DMS 273 (cell line): ENCODE measurements around the gene TMOD1.
A peak's percentile ranks its signal among the peaks of the same experiment; 100 is the strongest.
"Not testable (repeated sequence)": the region's sequence is repeated elsewhere in the genome, so short reads cannot be mapped to it uniquely, and the experiment has no call there.

ENCODE experiments used
- DNase-seq: peaks from one replicate; lab custom pipeline; 2025; ENCODE audit not compliant: unreplicated experiment; lab: John Stamatoyannopoulos, UW

TMOD1 gene

DNA sequence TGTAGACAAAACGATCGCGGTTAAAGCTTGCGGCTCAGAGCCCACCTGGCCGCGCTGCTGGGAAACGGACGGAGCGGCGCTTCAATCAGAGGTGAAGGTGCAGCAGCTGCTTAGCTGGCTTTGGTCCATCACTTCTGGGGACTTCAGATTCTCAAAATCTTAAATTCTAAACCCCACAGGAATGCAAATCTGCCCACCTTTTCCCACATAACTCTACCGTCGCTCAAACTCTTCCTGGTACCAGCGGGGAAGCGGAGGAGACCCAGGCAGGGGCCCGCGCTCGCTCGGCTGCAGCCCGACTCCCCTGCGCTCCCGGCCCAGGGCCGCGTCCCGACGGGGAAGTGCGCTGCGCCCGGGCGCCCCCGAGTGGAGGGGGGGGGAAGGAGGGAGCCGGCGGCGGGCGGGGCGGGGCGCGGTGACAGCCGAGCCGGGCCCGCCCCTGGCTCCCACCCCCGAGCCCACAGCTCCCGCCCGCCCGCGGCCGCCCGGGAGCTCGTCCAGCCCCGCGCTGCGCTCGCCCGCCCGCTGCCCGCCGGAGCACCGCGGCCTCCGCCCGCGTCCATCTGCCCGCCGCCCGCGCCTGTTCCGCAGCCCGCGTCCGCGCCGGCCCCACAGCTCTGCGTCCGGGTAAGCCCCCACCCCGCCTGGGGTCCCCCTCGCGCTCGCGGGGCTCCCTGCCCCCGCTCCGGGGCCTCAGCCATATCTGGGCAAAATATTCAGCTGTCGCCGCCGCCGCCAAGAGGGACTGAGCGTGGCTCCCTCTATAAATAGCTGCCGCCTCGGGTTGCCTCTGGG, at the start of gene TMOD1:
TSS of gene TMOD1 (plus strand) at position 490 of the 795 bp plus-strand sequence. CDS start 22,523 bp downstream, outside the sequence.
- peak; percentile 93 for DNase-seq

DNA sequence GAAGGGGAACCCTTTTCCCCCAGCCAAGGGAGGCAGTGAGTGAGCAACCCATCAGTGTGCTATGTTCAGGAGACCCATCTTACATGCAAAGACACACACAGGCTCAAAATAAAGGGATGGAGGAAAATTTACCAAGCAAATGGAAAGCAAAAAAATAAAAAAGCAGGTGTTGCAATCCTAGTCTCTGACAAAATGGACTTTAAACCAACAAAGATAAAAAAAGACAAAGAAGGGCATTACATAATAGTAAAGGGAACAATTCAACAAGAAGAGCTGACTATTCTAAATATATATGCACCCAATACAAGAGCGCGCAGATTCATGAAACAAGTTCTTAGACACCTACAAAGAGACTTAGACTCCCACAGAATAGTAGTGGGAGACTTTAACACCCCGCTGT, 47.9 kb upstream of the TMOD1 start:
- DNase-seq: not testable (repeated sequence)

DNA sequence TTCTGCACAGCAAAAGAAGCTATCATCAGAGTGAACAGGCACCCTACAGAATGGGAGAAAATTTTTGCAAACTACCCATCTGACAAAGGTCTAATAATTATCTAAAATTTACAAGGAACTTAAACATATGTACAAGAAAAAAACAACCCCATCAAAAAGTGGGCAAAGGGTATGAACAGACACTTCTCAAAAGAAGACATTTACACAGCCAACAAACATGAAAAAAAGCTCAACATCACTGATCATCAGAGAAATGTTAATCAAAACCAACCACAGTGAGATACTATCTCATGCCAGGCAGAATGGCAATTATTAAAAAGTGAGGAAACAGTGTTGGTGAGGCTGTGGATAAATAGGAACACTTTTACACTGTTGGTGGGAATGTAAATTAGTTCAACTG, 44.6 kb upstream of the TMOD1 start:
- DNase-seq: not testable (repeated sequence)

DNA sequence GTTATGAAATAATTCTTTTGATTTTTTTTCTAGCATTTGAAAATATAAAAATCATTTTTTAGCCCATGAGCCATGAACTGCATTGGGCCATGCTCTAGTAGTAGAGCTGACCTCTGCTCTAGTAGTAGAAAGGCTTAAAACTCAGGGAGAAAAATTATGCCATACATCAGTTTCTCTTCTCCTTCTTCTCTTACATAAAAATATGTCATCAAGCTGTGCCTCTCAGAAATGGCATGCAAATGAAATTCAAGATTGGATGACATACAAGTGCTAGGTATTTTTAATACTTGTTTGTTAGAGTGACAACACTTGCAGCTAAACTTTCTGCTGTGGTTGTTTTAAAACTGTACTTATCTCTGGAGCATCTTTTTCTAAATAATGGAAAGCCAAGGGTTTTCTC, 42.1 kb upstream of the TMOD1 start:
- no peak for DNase-seq

DNA sequence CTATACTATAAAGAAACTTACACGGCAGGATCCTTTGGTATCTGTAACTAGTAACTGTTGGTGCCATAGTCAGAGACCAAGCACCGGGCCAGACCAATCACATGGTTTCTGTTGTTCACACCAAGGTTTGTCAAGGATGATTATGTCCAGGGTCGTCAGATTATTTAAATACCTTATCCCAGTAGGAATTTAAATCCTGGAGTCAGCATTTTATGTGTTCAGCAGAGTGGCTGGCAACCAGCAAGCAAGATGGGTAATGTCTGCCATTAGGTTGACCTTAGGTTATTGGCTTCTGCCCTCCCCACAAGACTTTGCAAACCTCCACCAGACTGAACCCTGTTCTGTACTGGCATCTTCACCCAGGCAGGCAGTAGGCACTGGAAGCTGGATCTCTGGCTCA, 39.3 kb upstream of the TMOD1 start:
- DNase-seq: no peak

DNA sequence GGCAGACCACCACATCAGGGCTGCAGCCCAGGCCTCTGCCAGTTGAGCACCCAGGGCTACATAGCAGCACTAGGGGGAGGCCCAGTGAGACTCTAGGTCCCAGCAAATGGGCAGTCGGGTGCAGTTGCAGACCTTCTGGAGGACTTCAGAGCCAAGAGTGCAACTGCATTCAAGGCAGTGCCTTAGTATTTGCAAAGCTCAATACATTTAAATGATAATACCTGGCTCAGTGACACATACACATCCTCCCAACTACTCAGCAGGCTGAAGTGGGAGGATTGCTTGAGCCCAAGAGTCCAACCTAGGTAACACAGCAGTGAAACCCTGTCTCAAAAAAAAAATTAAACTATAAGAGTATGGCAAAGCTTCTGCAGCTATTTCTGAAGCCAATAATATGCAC, 38.6 kb upstream of the TMOD1 start:
- DNase-seq: no peak

DNA sequence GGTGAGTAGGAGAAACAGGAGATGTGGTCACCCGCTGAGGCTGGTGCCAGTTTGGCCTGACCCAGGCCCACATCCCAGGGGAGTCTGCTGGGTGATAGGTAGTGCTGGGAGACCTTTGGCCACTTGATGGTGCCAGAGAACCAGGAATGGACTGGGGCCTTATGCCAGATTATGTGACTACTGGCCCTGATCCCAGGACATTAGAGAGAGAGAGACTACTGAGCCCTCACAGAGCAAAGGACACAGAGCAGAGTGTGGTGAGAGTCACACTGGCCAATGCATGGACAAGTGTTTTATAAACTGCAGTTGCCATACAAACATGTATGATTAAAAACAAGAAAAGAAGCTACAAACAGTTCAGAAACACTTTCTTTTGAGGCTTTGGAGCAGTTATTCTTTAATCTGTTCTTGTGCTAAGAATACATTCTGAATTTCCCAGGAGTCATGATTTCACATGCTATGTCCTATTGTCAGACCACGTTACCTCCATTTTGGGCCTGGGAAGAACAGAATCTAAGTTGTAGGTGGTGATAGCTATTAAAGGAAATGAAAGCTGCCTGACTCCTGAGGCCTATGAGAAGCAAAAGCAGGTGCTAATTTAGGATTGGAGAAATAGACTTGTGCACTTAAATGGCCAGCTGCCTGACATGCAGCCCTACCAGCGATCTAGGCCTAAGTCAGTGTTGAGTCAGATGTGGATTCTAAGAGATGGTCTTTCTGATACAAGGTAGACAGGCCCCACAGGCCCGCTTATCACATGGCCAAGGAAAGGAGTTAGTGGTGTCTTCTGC, 32.6 kb upstream of the TMOD1 start:
- DNase-seq: peak; percentile 85

DNA sequence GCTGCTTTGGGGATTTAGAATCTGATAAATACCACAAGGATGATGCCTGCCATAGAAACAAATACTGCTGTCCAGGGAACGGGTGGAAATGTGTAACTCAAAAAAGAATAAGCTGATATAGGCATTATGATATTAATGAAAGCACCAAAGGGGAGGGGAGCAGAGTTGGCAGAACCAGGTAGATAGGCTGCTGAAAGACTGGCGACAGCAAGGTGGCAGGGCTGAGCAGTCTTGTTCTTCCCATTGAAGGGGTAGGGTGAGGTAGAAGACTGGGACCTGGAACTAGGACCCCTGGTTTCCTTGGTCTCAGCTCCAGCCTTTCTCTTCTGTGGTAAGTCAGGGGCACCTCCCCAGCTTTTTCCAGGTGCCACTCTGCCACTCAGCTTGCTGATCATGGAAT, 31.4 kb upstream of the TMOD1 start:
- peak; percentile 32 for DNase-seq

DNA sequence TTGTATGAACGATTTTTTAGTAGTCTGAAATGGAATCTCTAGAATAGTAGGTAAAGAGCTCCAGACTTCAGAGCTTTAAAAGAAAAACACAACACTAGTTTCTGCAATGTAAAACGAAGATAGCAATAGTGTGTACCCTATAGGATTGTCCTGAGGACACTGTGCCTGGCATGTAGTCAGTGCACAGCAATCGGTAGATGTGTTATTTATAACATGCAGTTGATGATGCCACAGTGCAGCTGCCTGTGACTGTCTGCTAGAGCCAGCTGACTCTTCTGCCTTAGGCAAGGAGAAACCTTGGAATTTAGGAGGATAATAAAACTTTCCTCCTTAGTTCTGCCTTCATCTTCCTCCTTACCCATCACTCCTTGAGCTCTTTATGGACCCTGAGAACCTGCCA, 27.7 kb upstream of the TMOD1 start:
- no peak for DNase-seq

DNA sequence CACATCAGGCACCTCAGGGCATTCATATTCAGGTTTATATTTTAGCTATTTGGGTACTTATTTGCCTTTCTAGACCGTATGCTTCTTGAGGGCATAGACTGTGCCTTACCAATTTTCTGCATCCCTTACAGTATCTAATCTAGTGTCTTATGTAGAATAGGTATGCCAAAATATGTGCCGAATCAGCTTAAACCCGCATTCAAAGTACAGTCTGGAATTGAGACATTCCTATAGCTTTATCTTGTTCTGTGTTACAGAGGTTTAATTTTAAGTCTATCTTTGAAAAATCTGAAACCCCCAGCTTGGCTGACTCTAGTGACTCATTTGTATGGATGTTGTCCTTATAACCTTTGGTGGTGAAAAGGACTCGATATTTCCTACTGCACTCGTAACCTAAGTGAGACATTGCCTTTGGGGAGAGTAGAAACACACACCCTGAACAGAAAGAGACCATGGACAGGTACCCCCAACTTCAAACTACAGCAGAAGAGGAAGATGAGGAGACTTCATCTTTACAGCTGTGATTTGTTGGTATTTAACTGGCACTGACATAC, 27.0 kb upstream of the TMOD1 start:
- DNase-seq: no peak

DNA sequence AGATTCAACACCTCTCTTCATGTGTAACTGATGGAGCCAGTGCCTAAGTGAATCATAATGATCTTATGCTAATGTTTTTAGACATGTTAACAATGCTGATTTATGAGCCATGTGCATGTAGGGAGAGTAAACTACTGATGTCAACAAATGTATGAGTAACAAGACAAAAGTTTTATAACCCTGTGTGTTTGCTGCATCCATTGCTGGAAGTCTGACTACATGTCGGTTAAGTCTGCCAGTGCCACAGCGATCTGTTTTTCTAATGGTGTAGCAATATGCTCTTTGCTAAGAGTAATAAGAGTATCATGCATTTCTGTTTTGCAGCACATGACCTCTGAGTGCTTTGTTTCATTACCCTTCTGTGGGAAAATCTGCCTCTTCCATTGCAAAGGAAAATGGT, 26.4 kb upstream of the TMOD1 start:
- no peak for DNase-seq

DNA sequence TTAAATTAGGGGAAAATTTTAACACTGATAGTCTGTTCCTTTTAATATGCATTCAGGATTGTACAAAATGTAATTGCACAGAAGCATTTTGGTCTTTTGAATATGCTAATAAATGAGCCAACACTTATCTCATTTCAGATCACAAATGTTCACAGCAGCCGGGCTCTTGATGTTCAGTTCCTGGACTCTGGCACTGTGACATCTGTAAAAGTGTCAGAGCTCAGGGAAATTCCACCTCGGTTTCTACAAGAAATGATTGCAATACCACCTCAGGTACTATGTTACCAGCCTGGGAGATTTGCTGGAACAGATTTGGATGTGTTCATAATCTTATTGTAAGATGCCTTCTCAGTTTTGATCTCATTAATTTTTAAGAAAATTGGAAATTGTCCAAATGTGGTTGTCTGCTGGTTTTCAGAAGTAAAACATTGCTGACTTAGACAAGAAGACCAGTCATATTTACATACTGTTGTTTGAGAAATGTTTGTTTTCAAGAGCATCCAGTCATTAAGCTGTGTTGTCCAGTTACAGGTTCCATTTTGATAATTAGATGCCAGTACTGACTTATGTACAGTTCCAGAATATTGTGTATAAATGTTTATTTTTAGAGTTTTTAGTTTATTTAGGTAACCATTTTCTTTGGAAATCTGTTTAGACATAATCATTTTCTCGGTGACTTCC, 23.0 kb upstream of the TMOD1 start:
- DNase-seq: peak; percentile 23

DNA sequence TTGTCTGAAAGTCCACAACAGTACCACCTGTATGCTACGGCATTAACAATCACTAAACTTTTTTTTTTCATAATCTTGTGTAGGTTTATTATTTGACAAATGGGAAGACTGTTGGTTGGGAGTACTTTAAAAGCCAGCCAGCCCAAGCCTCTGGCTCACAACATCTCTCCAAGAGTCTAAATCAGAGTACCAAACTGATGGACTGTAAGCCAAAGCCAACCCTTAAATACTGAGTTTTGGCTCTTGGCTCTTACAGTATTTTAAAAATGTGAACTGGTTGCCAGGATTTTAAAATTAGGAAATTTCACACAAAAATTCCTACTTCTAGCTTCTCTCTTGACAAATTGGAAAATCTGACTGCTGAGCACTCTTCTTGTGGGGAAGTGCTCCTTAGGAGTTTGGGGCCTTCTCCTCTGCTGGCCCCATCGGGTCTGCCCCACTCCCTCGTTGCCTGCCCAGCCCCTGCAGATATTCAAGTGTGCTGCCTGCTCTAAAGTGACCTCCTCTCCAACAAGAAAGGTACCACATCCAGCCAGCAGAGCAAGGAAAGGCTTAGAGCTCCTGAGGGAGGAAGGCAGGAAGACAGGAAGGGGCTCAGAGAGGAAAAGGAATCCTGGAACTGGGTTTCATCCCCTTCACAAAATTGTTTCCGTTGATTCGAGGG, 21.8 kb upstream of the TMOD1 start:
- DNase-seq: no peak

DNA sequence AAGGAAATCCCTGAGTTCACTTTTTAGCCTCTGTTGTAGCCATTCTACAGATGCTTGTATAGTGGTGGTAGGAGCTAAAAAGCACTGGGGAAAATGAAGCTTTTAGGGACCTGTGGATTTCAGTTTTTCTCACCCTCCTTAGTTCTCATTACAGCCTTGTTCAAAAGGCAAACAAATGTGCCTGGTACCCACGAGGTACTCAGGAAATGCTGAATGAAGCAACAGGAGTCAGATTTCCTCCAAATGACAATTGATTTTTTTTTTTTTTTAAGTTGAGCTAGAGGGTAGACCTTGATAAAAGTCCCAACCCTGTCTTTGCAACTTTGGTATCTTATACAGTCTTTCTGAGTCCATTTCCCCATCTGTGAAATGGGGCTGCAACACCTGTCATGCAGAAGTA, 21.3 kb upstream of the TMOD1 start:
- DNase-seq: no peak

DNA sequence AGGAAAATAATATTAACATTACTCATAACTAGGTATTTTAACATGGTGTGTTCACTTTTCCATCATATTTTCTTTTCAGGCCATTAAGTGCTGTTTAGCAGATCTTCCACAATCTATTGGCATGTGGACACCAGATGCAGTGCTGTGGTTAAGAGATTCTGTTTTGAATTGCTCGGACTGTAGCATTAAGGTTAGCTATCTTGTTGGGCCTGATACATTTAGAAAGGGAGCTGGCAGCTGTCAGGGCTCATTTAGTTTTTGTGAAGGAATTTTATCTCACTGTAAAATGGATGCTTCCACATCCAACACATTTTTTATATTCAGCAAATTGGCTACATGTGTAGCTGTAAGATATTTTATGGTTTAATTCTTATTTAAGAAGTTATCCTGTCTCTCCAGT, 20.7 kb upstream of the TMOD1 start:
- no peak for DNase-seq

DNA sequence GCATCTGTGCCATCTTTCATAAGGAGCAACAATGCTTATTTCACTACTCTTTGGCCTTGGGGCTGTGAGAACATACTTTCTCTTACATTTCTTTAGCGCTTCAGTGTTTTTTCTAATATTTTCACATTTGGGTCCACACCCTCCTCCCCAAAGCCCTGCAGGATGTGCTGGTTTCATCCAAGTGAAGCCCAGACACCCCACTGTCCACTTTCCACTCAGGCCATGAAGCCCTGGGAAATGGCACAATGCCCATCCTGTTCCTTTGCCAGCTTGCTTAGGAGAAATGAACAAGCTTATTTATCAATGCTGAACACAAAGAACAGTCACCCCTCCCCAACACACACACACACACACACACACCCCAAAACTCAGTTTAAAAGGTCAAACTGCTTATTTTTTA, 17.3 kb upstream of the TMOD1 start:
- DNase-seq: no peak

DNA sequence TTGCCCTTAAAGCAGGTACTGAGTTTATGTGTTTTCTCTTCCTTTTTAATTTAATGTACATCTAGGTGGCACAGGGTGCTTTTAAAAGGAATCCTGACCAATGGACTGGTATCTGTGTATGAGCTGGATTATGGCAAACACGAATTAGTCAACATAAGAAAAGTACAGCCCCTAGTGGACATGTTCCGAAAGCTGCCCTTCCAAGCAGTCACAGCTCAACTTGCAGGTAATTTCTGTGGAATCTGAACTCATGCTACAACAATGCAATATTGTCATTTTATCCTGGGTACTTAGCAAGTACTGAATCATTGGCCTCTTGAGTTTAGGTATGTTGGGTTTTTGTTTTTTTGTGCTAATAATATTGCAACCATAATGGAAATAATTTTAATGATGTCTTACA, 14.4 kb upstream of the TMOD1 start:
- DNase-seq: peak; percentile 19

DNA sequence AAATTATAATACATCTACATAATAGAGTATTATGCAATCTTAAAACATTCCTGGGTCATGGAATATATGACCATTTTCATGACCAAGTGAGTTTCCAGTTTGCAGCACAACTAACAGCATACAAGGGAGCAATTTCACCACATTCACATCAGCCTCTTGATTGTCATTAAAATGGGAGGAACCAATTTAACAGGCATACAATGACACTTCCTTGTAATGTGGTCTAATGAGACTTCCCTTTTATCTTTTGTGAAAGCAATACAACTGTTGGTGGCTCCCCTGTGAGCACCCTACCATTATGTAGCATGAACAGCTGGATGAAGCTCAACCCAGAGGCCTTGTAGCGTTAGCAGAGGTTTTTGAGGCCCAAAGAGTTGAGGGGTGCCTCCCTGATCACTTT, 13.6 kb upstream of the TMOD1 start:
- DNase-seq: no peak

DNA sequence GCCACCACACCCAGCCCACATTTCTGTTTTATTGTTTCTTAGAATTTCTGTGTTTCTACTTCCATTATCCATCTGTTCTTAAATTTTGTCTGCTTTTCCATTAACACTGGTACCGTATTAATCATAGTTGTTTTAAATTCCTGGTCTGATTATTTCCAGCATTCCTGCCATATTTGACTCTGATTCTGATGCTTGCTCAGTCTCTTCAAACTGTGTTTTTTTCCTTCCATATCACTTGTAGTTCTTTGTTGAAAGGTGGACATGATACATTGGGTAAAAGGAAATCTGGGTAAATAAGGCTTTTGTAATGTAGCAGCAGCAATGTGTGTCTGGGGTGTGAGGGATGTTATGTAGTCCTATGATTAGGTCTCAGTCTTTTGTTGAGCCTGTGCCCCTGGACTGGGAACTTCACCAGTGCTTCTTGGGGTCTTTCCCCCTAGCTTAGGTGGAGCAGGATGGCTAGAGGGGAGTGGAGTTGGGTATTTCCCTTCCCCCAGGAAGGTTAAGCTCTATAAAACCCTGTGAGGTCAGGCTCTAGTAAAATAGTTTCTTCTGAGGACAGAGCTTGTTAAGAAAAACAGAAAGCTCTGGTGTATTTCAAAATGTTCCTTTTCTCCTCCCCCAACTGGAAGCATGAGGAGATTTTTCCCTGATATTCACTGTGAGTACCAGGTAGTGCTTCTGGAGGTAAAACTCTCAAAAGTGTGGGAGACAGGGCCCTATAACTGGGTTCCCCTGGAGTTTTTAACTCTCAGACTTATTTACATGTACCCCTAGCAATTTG, 10.1 kb upstream of the TMOD1 start:
- no peak for DNase-seq
